Measurements from ENCODE around the gene NAGLU.
A peak's percentile ranks its signal among the peaks of the same experiment; 100 is the strongest.

Gene NAGLU

DNA sequence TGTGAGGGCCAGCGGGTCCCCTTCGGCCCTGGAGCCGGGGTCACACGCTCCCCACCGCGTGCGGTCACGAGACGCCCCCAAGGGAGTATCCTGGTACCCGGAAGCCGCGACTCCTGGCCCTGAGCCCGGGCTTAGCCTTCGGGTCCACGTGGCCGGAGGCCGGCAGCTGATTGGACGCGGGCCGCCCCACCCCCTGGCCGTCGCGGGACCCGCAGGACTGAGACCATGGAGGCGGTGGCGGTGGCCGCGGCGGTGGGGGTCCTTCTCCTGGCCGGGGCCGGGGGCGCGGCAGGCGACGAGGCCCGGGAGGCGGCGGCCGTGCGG is at the start of gene NAGLU:
NAGLU (plus strand) TSS at position 194 of the 324 bp plus-strand sequence; CDS start at position 226, 32 bp downstream.
- H4K20me1 ChIP-seq (ENCODE audit: insufficient read depth, low read length) = peaks cover 13% of the 10 kb centered on the region; the same call in 1 of the 2 replicates
- peaks cover 23% of the 10 kb centered on the region for H3K79me2 ChIP-seq (ENCODE audit: low read length)
- H3K36me3 ChIP-seq (replicated peaks; ENCODE audit: low read depth, low read length) = peaks cover 20% of the 10 kb centered on the region
- H2AFZ ChIP-seq (ENCODE audit: low read depth, low read length) = peak within 1 kb of the TSS; percentile 79
- H3K4me3 ChIP-seq (ENCODE audit: low read length) = peak within 1 kb of the TSS; percentile 84
- H3K4me1 ChIP-seq (ENCODE audit: low read length) = peaks cover 31% of the 10 kb centered on the region
- H3K9me3 ChIP-seq (ENCODE audit: insufficient read depth, low read length) = no peaks in the 10 kb centered on the region
- TF ChIP-seq, protein P1, sequence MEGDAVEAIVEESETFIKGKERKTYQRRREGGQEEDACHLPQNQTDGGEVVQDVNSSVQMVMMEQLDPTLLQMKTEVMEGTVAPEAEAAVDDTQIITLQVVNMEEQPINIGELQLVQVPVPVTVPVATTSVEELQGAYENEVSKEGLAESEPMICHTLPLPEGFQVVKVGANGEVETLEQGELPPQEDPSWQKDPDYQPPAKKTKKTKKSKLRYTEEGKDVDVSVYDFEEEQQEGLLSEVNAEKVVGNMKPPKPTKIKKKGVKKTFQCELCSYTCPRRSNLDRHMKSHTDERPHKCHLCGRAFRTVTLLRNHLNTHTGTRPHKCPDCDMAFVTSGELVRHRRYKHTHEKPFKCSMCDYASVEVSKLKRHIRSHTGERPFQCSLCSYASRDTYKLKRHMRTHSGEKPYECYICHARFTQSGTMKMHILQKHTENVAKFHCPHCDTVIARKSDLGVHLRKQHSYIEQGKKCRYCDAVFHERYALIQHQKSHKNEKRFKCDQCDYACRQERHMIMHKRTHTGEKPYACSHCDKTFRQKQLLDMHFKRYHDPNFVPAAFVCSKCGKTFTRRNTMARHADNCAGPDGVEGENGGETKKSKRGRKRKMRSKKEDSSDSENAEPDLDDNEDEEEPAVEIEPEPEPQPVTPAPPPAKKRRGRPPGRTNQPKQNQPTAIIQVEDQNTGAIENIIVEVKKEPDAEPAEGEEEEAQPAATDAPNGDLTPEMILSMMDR (IDR thresholded peaks at IDR 0.05; ENCODE audit: low read depth, low read length) = no peak
- no peak for TF ChIP-seq EZH2phosphoT487 (IDR thresholded peaks at IDR 0.05; ENCODE audit: low read depth)
- peak within 1 kb of the TSS; percentile 77 for H3K27ac ChIP-seq (ENCODE audit: low read length)
- peak within 1 kb of the TSS; percentile 98 for H3K4me2 ChIP-seq (ENCODE audit: low read length)
- no peaks in the 10 kb centered on the region for H3K27me3 ChIP-seq (ENCODE audit: low read depth, low read length)
- H3K9ac ChIP-seq (ENCODE audit: low read length) = peak within 1 kb of the TSS; percentile 93

DNA sequence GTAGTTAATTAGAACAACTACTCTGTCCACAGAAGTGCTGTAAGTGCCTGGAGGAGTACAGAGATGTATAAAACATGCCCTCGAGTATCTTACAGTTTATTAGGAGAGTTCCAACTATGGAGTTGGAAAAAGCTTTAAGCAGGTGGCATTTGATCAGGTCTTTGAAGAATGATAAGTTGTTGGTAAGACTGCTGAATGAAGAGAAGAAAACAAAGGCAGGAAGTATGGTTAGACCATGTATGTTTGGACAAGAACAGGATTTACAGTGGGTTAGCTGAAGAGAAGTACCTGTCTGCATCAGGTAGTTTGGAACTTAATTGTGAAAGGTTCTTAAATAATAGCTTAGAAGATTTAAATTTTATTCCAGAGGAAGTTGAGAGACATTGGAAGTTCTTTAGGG is 48.0 kb upstream of the NAGLU start:
- Histone ChIP-seq H4K20me1 (ENCODE audit: insufficient read depth, low read length) (no peaks in the 10 kb centered on the region), H3K27ac (ENCODE audit: low read length) (no peak overlapping the region), H3K4me1 (ENCODE audit: low read length) (no peaks in the 10 kb centered on the region), H3K9me3 (ENCODE audit: insufficient read depth, low read length) (no peaks in the 10 kb centered on the region), H3K4me2 (ENCODE audit: low read length) (no peak overlapping the region), H3K4me3 (ENCODE audit: low read length) (no peak overlapping the region), H3K79me2 (ENCODE audit: low read length) (no peaks in the 10 kb centered on the region), H3K36me3 (replicated peaks; ENCODE audit: low read depth, low read length) (peaks cover 50% of the 10 kb centered on the region), H2AFZ (ENCODE audit: low read depth, low read length) (no peak overlapping the region), H3K9ac (ENCODE audit: low read length) (no peak overlapping the region), H3K27me3 (ENCODE audit: low read depth, low read length) (no peaks in the 10 kb centered on the region)
- TF ChIP-seq EZH2phosphoT487 (IDR thresholded peaks at IDR 0.05; ENCODE audit: low read depth) = no peak
- TF ChIP-seq, protein P1 (IDR thresholded peaks at IDR 0.05; ENCODE audit: low read depth, low read length) = no peak

DNA sequence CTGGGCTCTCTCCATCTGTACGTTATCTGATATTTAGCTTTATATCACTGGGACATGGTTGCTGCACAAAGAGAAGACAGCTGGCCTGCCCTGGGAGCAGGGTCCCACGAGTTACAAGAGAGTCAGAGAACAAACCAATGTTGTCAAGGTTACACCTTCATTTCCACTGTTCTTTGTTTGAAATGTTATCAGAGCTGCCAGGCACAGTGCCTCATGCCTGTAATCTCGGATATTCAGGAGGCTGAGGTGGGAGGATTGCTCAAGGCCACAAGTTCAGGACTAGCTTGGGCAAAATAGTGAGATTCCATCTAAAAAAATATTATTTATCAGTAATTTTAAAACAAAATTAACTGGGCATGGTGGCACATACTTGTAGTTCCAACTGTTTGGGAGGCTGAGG is 42.7 kb upstream of the NAGLU start:
- peaks cover 38% of the 10 kb centered on the region for H3K36me3 ChIP-seq (replicated peaks; ENCODE audit: low read depth, low read length)
- H3K27ac ChIP-seq (ENCODE audit: low read length) = no peak overlapping the region
- no peak overlapping the region for H3K9ac ChIP-seq (ENCODE audit: low read length)
- H4K20me1 ChIP-seq (ENCODE audit: insufficient read depth, low read length) = no peaks in the 10 kb centered on the region
- H3K4me3 ChIP-seq (ENCODE audit: low read length) = no peak overlapping the region
- TF ChIP-seq, protein P1 (IDR thresholded peaks at IDR 0.05; ENCODE audit: low read depth, low read length) = no peak
- no peak for TF ChIP-seq EZH2phosphoT487 (IDR thresholded peaks at IDR 0.05; ENCODE audit: low read depth)
- no peaks in the 10 kb centered on the region for H3K27me3 ChIP-seq (ENCODE audit: low read depth, low read length)
- H3K4me1 ChIP-seq (ENCODE audit: low read length) = no peaks in the 10 kb centered on the region
- H3K79me2 ChIP-seq (ENCODE audit: low read length) = no peaks in the 10 kb centered on the region
- H2AFZ ChIP-seq (ENCODE audit: low read depth, low read length) = no peak overlapping the region
- no peak overlapping the region for H3K4me2 ChIP-seq (ENCODE audit: low read length)
- H3K9me3 ChIP-seq (ENCODE audit: insufficient read depth, low read length) = no peaks in the 10 kb centered on the region

DNA sequence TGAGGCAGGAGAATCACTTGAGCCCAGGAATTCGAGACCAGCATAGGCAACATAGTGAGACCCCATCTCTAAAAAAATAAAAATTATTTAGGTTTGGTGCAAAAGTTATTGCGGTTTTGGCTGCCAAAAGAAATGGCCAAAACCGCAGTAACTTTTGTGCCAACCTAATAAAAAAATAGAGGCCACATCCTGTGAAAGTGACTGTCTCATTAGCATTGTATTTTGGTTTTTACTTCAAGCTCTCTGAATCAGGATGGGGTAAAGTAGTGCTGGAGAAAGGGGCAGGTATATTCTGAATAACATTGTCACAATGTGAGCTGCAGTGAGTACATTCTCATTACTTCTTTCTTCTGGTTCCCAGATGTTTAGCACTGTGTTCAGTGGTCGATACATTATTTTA is 41.4 kb upstream of the NAGLU start:
- no peaks in the 10 kb centered on the region for H3K27me3 ChIP-seq (ENCODE audit: low read depth, low read length)
- H3K4me1 ChIP-seq (ENCODE audit: low read length) = no peaks in the 10 kb centered on the region
- no peaks in the 10 kb centered on the region for H3K79me2 ChIP-seq (ENCODE audit: low read length)
- no peak overlapping the region for H3K4me3 ChIP-seq (ENCODE audit: low read length)
- H4K20me1 ChIP-seq (ENCODE audit: insufficient read depth, low read length) = no peaks in the 10 kb centered on the region
- no peak overlapping the region for H3K27ac ChIP-seq (ENCODE audit: low read length)
- H3K4me2 ChIP-seq (ENCODE audit: low read length) = no peak overlapping the region
- H2AFZ ChIP-seq (ENCODE audit: low read depth, low read length) = no peak overlapping the region
- no peak for TF ChIP-seq EZH2phosphoT487 (IDR thresholded peaks at IDR 0.05; ENCODE audit: low read depth)
- TF ChIP-seq, protein P1 (IDR thresholded peaks at IDR 0.05; ENCODE audit: low read depth, low read length) = no peak
- H3K36me3 ChIP-seq (replicated peaks; ENCODE audit: low read depth, low read length) = peaks cover 34% of the 10 kb centered on the region
- no peak overlapping the region for H3K9ac ChIP-seq (ENCODE audit: low read length)
- H3K9me3 ChIP-seq (ENCODE audit: insufficient read depth, low read length) = no peaks in the 10 kb centered on the region

All from OCI-LY3 (cell line).